Calu3 (cell line): ENCODE results near the gene ACE. TPM values are rescaled to one million over a fixed set of nuclear protein-coding genes. Genes with fewer than 3 reads are reported as not detected.

Source experiments
- BruUV-seq: library from RNA; stranded (reverse); fragments of 400-500 nt; replicated peaks from 2 replicates; lab custom pipeline; 2021; lab: Mats Ljungman, UMichigan
- CTCF ChIA-PET: fragments of 300-600 bp; sonication (Branson Sonifier 250); formaldehyde crosslinking; loops from one replicate; lab custom pipeline; 2022; ENCODE audit warnings: antibody characterized with exemption; lab: Charles Lee
- DNase-seq: peaks from one replicate; pipeline ENCODE4 v3.0.0; 2022
- H3K27ac Mint-ChIP-seq: one replicate; pipeline ENCODE4 v1.8.0; 2022; ENCODE audit warnings: mixed read lengths; ENCODE audit not compliant: unreplicated experiment
- H3K27me3 Mint-ChIP-seq: one replicate; pipeline ENCODE4 v1.8.0; 2022; ENCODE audit warnings: mixed read lengths; ENCODE audit not compliant: unreplicated experiment
- H3K36me3 Mint-ChIP-seq: one replicate; pipeline ENCODE4 v1.8.0; 2022; ENCODE audit warnings: mild to moderate bottlenecking, moderate library complexity, mixed read lengths; ENCODE audit not compliant: insufficient read depth, unreplicated experiment
- H3K4me1 Mint-ChIP-seq: one replicate; pipeline ENCODE4 v1.8.0; 2022; ENCODE audit warnings: mild to moderate bottlenecking, low read depth, mixed read lengths; ENCODE audit not compliant: unreplicated experiment
- H3K4me3 Mint-ChIP-seq: one replicate; pipeline ENCODE4 v1.8.0; 2022; ENCODE audit warnings: mild to moderate bottlenecking, low read depth, moderate library complexity, mixed read lengths; ENCODE audit not compliant: unreplicated experiment
- H3K9me3 Mint-ChIP-seq: one replicate; pipeline ENCODE4 v1.8.0; 2022; ENCODE audit warnings: low read depth, mixed read lengths; ENCODE audit not compliant: unreplicated experiment
- intact Hi-C: fragments of 100-400 bp; cut with micrococcal nuclease; formaldehyde crosslinking; loops from one replicate; pipeline ENCODE4 v1.10.0; 2022; ENCODE audit not compliant: unreplicated experiment
- total RNA-seq: library from RNA; stranded (reverse); gene quantifications from 2 replicates; pipeline ENCODE4 v1.2.3, GENCODE V29; 2022
- TF ChIP-seq, protein P1 (sequence below): fragments of 200-600 bp; IDR thresholded peaks from one replicate; pipeline ENCODE4 v1.8.0; 2022; ENCODE audit warnings: antibody characterized with exemption; ENCODE audit not compliant: unreplicated experiment

The ACE gene
- total RNA-seq, 1 experiment from 2014 or later = 5.9 TPM

DNA sequence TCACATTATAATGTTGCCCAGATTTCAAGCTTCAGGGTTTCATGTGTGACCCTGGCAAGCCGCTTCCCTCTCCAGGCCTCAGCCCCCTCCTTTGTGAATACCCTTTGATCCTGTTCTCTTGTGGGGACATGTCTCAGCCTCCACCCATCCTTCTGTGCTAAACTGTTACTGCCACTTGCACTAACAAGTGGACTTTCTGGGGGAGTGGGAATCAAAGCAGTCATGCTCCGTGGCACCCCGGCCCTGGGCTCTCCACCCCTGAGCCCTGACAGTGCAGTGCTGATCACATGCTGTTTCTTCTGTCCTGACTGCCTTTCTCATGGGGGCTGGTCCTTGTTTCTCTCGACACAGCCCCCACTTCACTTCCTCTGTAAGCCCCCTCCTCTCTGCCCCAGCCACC lies 63.7 kb downstream of the ACE start:
- H3K36me3 Mint-ChIP-seq = no peaks in the 10 kb centered on the region
- no peak overlapping the region for H3K27ac Mint-ChIP-seq
- H3K4me1 Mint-ChIP-seq = peaks cover 8% of the 10 kb centered on the region
- TF ChIP-seq, protein P1, sequence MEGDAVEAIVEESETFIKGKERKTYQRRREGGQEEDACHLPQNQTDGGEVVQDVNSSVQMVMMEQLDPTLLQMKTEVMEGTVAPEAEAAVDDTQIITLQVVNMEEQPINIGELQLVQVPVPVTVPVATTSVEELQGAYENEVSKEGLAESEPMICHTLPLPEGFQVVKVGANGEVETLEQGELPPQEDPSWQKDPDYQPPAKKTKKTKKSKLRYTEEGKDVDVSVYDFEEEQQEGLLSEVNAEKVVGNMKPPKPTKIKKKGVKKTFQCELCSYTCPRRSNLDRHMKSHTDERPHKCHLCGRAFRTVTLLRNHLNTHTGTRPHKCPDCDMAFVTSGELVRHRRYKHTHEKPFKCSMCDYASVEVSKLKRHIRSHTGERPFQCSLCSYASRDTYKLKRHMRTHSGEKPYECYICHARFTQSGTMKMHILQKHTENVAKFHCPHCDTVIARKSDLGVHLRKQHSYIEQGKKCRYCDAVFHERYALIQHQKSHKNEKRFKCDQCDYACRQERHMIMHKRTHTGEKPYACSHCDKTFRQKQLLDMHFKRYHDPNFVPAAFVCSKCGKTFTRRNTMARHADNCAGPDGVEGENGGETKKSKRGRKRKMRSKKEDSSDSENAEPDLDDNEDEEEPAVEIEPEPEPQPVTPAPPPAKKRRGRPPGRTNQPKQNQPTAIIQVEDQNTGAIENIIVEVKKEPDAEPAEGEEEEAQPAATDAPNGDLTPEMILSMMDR = no peak
- CTCF ChIA-PET = no interaction called here
- intact Hi-C loops = no loop called here
- BruUV-seq = no TSS peak
- no peak overlapping the region for H3K4me3 Mint-ChIP-seq
- H3K9me3 Mint-ChIP-seq = no peaks in the 10 kb centered on the region
- no peak for DNase-seq
- peaks cover 37% of the 10 kb centered on the region for H3K27me3 Mint-ChIP-seq

DNA sequence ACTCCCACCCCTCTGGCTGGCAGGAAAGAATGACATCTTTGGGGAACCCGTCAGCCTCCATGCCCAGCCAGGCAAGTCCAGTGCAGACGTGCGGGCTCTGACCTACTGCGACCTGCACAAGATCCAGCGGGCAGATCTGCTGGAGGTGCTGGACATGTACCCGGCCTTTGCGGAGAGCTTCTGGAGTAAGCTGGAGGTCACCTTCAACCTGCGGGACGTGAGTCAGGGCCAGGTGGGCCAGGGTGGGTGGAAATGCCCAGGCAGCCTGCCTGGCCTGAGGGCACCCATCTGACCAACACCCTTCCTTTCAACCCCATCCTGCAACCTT lies 65.3 kb downstream of the ACE start:
- H3K36me3 Mint-ChIP-seq = no peaks in the 10 kb centered on the region
- no peak overlapping the region for H3K27ac Mint-ChIP-seq
- no peaks in the 10 kb centered on the region for H3K9me3 Mint-ChIP-seq
- TF ChIP-seq, protein P1 = no peak
- H3K4me3 Mint-ChIP-seq = no peak overlapping the region
- BruUV-seq = no TSS peak
- CTCF ChIA-PET = no interaction called here
- H3K27me3 Mint-ChIP-seq = peaks cover 33% of the 10 kb centered on the region
- intact Hi-C loops = no loop called here
- peaks cover 8% of the 10 kb centered on the region for H3K4me1 Mint-ChIP-seq
- DNase-seq = no peak

DNA sequence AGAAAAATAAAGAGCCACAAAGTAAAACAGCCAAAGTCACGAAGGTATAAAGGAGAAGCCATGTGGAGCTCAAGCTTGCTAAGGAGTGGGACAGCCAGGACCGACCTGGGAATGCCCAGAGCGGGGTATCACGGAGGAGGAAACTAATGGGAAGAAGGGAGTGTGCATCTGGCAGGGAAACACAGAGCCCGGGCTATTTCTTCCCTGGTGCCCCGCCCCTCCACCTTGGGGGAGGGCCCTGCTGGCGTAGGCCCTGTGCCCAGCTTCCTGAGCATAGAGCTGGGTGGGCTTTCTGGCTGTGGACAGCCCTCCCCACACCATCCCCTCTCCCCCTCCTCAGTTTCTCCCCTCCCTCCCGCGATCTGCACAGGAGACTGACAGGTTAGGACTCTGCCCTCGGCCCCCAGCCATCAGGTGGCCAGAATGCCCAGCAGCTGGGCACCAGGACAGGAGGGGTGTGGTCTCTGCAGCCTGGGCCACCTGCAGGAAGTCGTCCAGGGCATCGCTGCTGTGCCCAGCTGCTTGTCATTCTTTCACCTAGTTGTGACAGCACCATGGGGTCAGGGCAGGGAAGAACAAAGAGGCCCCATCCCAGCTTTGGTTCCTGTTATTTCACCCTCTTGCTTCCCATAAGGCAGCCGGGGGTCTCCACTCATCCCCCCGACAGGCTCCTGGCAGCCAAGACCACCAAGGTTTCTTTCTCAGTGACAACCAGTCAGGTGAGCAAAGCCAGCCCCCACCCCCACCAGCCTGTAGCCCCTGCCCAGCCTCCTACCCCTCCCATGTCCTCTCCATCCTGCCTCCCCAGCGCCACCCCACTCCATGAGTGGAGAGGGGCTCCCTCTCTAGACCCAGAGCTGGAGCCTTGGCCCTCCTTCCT lies 66.3 kb downstream of the ACE start:
- Mint-ChIP-seq H3K27ac (no peak overlapping the region), H3K9me3 (no peaks in the 10 kb centered on the region), H3K4me3 (no peak overlapping the region), H3K4me1 (peaks cover 8% of the 10 kb centered on the region), H3K36me3 (no peaks in the 10 kb centered on the region), H3K27me3 (peaks cover 30% of the 10 kb centered on the region)
- BruUV-seq = no TSS peak
- intact Hi-C loops = no loop called here
- CTCF ChIA-PET = interaction anchor here (0.6 to 0.9 kb wide), 4 partner anchors 12 to 637 kb away, joined by 3 to 6 read pairs (median 4); partner anchors contain the start of gene TACO1
- peak; percentile 37 for DNase-seq
- TF ChIP-seq, protein P1 = no peak

DNA sequence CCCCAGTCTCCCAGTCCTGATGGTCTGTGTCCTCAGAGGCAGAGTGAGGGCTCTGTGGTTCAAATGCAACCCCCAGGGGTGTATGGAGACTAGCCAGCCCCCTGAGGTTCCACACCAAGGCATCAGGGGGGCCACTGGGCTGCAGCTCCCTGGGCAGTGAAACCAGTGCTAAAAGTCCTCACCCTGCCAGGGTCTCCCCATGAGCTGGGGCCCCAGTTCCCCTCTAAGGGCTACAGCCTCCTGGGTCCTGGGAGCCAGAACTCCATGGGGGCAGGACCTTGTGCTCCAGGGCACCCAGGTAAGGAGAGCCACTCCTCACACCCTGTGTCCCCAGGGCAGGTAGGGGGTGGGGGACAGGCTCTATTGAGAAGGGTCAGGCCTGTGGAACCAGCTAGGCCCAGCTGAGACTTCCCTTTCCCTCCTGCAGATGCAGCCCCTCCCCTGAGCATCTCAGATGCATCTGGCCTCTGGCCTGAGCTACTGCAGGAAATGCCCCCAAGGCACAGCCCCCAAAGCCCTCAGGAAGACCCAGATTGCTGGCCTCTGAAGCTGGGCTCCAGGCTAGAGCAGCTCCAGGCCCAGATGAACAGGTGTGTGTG lies 67.1 kb downstream of the ACE start:
- Mint-ChIP-seq H3K27ac (no peak overlapping the region), H3K4me3 (no peak overlapping the region), H3K9me3 (no peaks in the 10 kb centered on the region), H3K27me3 (peaks cover 23% of the 10 kb centered on the region), H3K4me1 (peaks cover 8% of the 10 kb centered on the region), H3K36me3 (no peaks in the 10 kb centered on the region)
- intact Hi-C loops = no loop called here
- no TSS peak for BruUV-seq
- DNase-seq = no peak
- TF ChIP-seq, protein P1 = no peak
- CTCF ChIA-PET = interaction anchor here (0.6 to 0.9 kb wide), 3 partner anchors 13 to 636 kb away, joined by 3 to 6 read pairs (median 5); partner anchors contain the start of gene TACO1
